ENCODE measurements around the gene TUT4. TPM values are rescaled to one million over a fixed set of nuclear protein-coding genes. Genes with fewer than 3 reads are reported as not detected.

The TUT4 gene
- total RNA-seq, 3 donors from 2014 or later (not counting 1 experiment from before 2014, with no cell fraction given) = 124 to 156 (median 125) TPM

DNA sequence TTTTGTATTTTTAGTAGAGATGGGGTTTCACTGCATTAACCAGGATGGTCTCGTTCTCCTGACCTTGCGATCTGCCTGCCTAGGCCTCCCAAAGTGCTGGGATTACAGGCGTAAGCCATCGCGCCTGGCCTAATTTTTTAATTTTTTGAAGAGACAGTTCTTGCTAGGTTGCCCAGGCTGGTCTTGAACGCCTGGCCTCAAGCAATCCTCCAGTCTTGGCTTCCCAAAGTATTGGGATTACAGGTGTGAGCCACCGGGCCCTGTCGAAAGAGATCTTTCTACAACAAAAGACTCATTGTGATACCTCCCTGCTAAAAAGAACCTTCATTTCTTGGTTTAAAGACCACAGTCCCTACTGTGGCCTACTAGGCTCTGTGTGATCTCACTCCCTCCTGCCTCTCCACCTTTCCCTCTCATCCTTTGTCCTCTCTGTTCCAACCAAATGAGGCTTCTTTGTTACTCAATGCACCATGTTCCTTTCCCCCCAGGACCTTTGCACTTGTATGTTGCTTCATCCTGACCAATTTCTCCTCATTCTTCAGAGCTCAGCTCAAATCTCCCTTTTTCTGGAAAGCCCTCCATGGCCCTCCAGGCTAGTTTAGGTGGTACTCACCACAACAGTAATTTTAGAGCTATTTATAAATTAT is 47.8 kb upstream of the TUT4 start:
- H3K4me3 Mint-ChIP-seq = peak overlapping the region; percentile 87
- no peaks in the 10 kb centered on the region for H3K36me3 Mint-ChIP-seq
- H3K9me3 Mint-ChIP-seq = no peaks in the 10 kb centered on the region
- DNase-seq (no peak), ATAC-seq (no peak)
- H3K27ac ChIP-seq (ENCODE audit: low read length) = no peak overlapping the region
- TF ChIP-seq, protein P1, sequence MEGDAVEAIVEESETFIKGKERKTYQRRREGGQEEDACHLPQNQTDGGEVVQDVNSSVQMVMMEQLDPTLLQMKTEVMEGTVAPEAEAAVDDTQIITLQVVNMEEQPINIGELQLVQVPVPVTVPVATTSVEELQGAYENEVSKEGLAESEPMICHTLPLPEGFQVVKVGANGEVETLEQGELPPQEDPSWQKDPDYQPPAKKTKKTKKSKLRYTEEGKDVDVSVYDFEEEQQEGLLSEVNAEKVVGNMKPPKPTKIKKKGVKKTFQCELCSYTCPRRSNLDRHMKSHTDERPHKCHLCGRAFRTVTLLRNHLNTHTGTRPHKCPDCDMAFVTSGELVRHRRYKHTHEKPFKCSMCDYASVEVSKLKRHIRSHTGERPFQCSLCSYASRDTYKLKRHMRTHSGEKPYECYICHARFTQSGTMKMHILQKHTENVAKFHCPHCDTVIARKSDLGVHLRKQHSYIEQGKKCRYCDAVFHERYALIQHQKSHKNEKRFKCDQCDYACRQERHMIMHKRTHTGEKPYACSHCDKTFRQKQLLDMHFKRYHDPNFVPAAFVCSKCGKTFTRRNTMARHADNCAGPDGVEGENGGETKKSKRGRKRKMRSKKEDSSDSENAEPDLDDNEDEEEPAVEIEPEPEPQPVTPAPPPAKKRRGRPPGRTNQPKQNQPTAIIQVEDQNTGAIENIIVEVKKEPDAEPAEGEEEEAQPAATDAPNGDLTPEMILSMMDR (IDR thresholded peaks at IDR 0.05) = no peak
- H3K36me3 ChIP-seq (ENCODE audit: control insufficient read depth, insufficient read depth, low read length) = no peaks in the 10 kb centered on the region
- H3K9me3 ChIP-seq (ENCODE audit: control insufficient read depth, insufficient read depth, low read length) = no peaks in the 10 kb centered on the region
- H3K27ac Mint-ChIP-seq = peak overlapping the region in 1 of 2 donors; percentile 52
- peaks cover 30 to 43% of the 10 kb centered on the region in 2 donors for H3K4me1 Mint-ChIP-seq
- no peak overlapping the region for H3K4me3 ChIP-seq (ENCODE audit: low read length)
- no peaks in the 10 kb centered on the region for H3K27me3 Mint-ChIP-seq (ENCODE audit: low read depth in 2 of 2)
- no peaks in the 10 kb centered on the region for H3K27me3 ChIP-seq (ENCODE audit: control insufficient read depth, insufficient read depth, low read length)
- 98% methylated on average over 8 of the region's 8 CpGs for WGBS (ENCODE audit: insufficient coverage)
- intact Hi-C loops (cut with micrococcal nuclease) = no loop called here
- peaks cover 26% of the 10 kb centered on the region for H3K4me1 ChIP-seq (ENCODE audit: control insufficient read depth, insufficient read depth, low read length)

DNA sequence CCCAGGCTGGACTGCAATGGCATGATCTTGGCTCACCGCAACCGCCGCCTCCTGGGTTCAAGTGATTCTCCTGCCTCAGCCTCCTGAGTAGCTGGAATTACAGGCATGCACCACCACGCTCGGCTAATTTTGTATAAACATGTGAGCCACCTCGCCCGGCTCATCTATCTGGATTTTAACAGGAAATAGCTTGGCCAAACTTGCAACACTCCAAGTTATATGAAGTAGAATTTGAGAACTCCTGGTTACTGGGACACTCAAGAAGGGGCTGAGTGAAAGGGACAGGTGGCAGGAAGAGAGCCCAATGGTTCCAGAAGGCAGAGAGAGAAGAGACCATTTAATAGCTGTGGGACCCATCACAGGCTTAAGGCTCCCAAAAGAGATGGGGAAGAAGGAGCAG is 46.3 kb upstream of the TUT4 start:
- TF ChIP-seq, protein P1 (IDR thresholded peaks at IDR 0.05) = no peak
- no peaks in the 10 kb centered on the region for H3K27me3 Mint-ChIP-seq (ENCODE audit: low read depth in 2 of 2)
- H3K27ac Mint-ChIP-seq = no peak overlapping the region
- peaks cover 25% of the 10 kb centered on the region for H3K4me1 ChIP-seq (ENCODE audit: control insufficient read depth, insufficient read depth, low read length)
- no peaks in the 10 kb centered on the region for H3K36me3 ChIP-seq (ENCODE audit: control insufficient read depth, insufficient read depth, low read length)
- peaks cover 25 to 33% of the 10 kb centered on the region in 2 donors for H3K4me1 Mint-ChIP-seq
- WGBS (ENCODE audit: insufficient coverage) = 97% methylated on average over 7 of the region's 7 CpGs
- no peaks in the 10 kb centered on the region for H3K9me3 Mint-ChIP-seq
- ATAC-seq = no peak
- no peak overlapping the region for H3K4me3 ChIP-seq (ENCODE audit: low read length)
- no peak overlapping the region for H3K4me3 Mint-ChIP-seq
- intact Hi-C loops (cut with micrococcal nuclease) = no loop called here
- DNase-seq = no peak
- no peaks in the 10 kb centered on the region for H3K27me3 ChIP-seq (ENCODE audit: control insufficient read depth, insufficient read depth, low read length)
- no peaks in the 10 kb centered on the region for H3K36me3 Mint-ChIP-seq
- H3K9me3 ChIP-seq (ENCODE audit: control insufficient read depth, insufficient read depth, low read length) = no peaks in the 10 kb centered on the region
- no peak overlapping the region for H3K27ac ChIP-seq (ENCODE audit: low read length)

DNA sequence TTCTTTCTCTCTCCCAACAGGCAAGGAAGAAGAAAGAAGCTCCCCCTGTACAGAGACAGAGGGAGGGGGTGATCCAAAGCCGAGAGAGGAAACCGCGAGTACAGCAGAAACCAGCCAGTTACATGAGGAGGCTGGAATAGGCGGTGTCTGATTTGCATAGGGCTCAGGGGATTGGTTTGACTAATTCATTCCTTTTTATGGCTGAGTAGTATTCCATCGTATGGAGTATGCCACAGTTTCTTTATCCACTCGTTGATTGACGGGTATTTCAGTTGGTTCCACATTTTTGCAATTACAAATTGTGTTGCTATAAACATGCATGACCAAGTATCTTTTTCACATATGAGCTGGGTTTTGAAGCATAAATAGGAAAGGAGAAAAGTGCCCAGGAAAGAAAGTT is 45.8 kb upstream of the TUT4 start:
- no peak for DNase-seq
- H3K36me3 Mint-ChIP-seq = no peaks in the 10 kb centered on the region
- 97% methylated on average over 7 of the region's 7 CpGs for WGBS (ENCODE audit: insufficient coverage)
- TF ChIP-seq, protein P1 (IDR thresholded peaks at IDR 0.05) = no peak
- H3K9me3 Mint-ChIP-seq = no peaks in the 10 kb centered on the region
- H3K9me3 ChIP-seq (ENCODE audit: control insufficient read depth, insufficient read depth, low read length) = no peaks in the 10 kb centered on the region
- no peaks in the 10 kb centered on the region for H3K27me3 ChIP-seq (ENCODE audit: control insufficient read depth, insufficient read depth, low read length)
- H3K27me3 Mint-ChIP-seq (ENCODE audit: low read depth in 2 of 2) = no peaks in the 10 kb centered on the region
- H3K4me1 ChIP-seq (ENCODE audit: control insufficient read depth, insufficient read depth, low read length) = peaks cover 21% of the 10 kb centered on the region
- no peaks in the 10 kb centered on the region for H3K36me3 ChIP-seq (ENCODE audit: control insufficient read depth, insufficient read depth, low read length)
- ATAC-seq = no peak
- no peak overlapping the region for H3K27ac Mint-ChIP-seq
- intact Hi-C loops (cut with micrococcal nuclease) = no loop called here
- H3K4me1 Mint-ChIP-seq = peaks cover 20 to 28% of the 10 kb centered on the region in 2 donors
- H3K4me3 ChIP-seq (ENCODE audit: low read length) = no peak overlapping the region
- no peak overlapping the region for H3K27ac ChIP-seq (ENCODE audit: low read length)
- no peak overlapping the region for H3K4me3 Mint-ChIP-seq

DNA sequence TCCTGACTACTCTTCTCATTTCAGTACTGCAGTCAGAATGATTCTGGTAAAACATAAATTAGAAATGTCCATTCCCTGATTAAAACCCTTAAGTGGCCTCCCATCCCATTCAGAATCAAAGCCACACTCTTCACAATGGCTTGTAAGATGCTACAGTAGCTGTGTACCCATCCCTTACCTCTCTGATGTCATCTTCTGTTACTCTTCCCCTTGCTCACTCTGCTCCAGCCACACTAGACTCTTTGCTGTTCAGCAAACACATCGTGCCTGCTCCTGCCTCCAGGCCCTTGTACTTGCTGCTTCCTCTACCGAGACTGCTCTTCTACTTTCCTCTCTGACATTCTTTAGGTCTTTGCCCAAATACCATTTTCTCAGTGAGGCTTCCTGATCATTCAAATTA is 45.0 kb upstream of the TUT4 start:
- peaks cover 13% of the 10 kb centered on the region for H3K4me1 ChIP-seq (ENCODE audit: control insufficient read depth, insufficient read depth, low read length)
- no peak for ATAC-seq
- H3K27me3 ChIP-seq (ENCODE audit: control insufficient read depth, insufficient read depth, low read length) = no peaks in the 10 kb centered on the region
- no peak overlapping the region for H3K4me3 ChIP-seq (ENCODE audit: low read length)
- DNase-seq = no peak
- H3K9me3 Mint-ChIP-seq = no peaks in the 10 kb centered on the region
- H3K27ac Mint-ChIP-seq = peak overlapping the region in 1 of 2 donors; percentile 2
- intact Hi-C loops (cut with micrococcal nuclease) = no loop called here
- no peaks in the 10 kb centered on the region for H3K36me3 ChIP-seq (ENCODE audit: control insufficient read depth, insufficient read depth, low read length)
- H3K9me3 ChIP-seq (ENCODE audit: control insufficient read depth, insufficient read depth, low read length) = no peaks in the 10 kb centered on the region
- 84% methylated on average over 2 of the region's 2 CpGs for WGBS (ENCODE audit: insufficient coverage)
- no peaks in the 10 kb centered on the region for H3K27me3 Mint-ChIP-seq (ENCODE audit: low read depth in 2 of 2)
- H3K4me3 Mint-ChIP-seq = no peak overlapping the region
- no peak overlapping the region for H3K27ac ChIP-seq (ENCODE audit: low read length)
- TF ChIP-seq, protein P1 (IDR thresholded peaks at IDR 0.05) = no peak
- peaks cover 12 to 20% of the 10 kb centered on the region in 2 donors for H3K4me1 Mint-ChIP-seq
- no peaks in the 10 kb centered on the region for H3K36me3 Mint-ChIP-seq

Data from natural killer cell (primary cell).